Epithelial cell of esophagus (primary cell): Measurements from ENCODE around the gene NT5C1A.

Experiments
- DNase-seq: peaks from one replicate; pipeline ENCODE4 v3.0.0; 2010; ENCODE audit warnings: low read depth
- H3K4me3 ChIP-seq: 2 replicates; pipeline ENCODE4 v1.5.1; 2011; ENCODE audit warnings: mild to moderate bottlenecking, low read length, control low read depth
- CTCF ChIP-seq: IDR thresholded peaks from 2 replicates; pipeline ENCODE4 v1.5.1; 2011; ENCODE audit warnings: low read depth, mild to moderate bottlenecking, low read length, control low read depth, inconsistent platforms; ENCODE audit not compliant: insufficient read depth; ENCODE audit errors: missing control alignments

NT5C1A gene

GRCh38 chr1:39696448-39696847, 24.5 kb upstream of the NT5C1A start:
- no peak overlapping the region for H3K4me3 ChIP-seq
- TF ChIP-seq CTCF = no peak
- DNase-seq = no peak

GRCh38 chr1:39695016-39695415, 23.1 kb upstream of the NT5C1A start:
- DNase-seq = no peak

GRCh38 chr1:39694026-39694425, 22.1 kb upstream of the NT5C1A start:
- H3K4me3 ChIP-seq = no peak overlapping the region
- TF ChIP-seq CTCF = no peak
- peak; percentile 67 for DNase-seq

More at GRCh38 chr1:39695016-39695415, 23.1 kb upstream of the NT5C1A start:
- H3K4me3 ChIP-seq = no peak overlapping the region
- no peak for TF ChIP-seq CTCF

GRCh38 chr1:39692152-39693074, 20.5 kb upstream of the NT5C1A start:
- H3K4me3 ChIP-seq = no peak overlapping the region
- no peak for DNase-seq
- TF ChIP-seq CTCF = no peak

GRCh38 chr1:39691383-39692151, 19.7 kb upstream of the NT5C1A start, which contains the start of gene HPCAL4:
Gene HPCAL4, minus strand, starts transcription at chr1:39691433. Its CDS starts 6,830 bp downstream, at chr1:39684603.
- no peak for TF ChIP-seq CTCF
- H3K4me3 ChIP-seq = peak within 1 kb of the TSS; percentile 14
- peak; percentile 88 for DNase-seq

- no peak overlapping the region for H3K4me3 ChIP-seq
- DNase-seq = no peak
- TF ChIP-seq CTCF = no peak
These were observed 19.0 kb upstream of the NT5C1A start for GRCh38 chr1:39690794-39691382.
